ENCODE results near the gene PRTN3. TPM values are rescaled to one million over a fixed set of nuclear protein-coding genes. Genes with fewer than 3 reads are reported as not detected.

PRTN3 gene
- total RNA-seq, 1 donor = not detected

GRCh38 chr19:801861-802497 lies 38.8 kb upstream of the PRTN3 start:
- H4K20me1 ChIP-seq (ENCODE audit: insufficient read depth, low read length) = peaks cover 88% of the 10 kb centered on the region
- H3K27me3 ChIP-seq (ENCODE audit: insufficient read depth, low read length) = no peaks in the 10 kb centered on the region
- peak overlapping the region; percentile 53 for H3K27ac ChIP-seq (ENCODE audit: low read depth, low read length)
- peaks cover 36% of the 10 kb centered on the region for H3K4me1 ChIP-seq (ENCODE audit: insufficient read depth, low read length)
- no peaks in the 10 kb centered on the region for H3K9me3 ChIP-seq (ENCODE audit: low read depth, low read length)
- H3K4me3 ChIP-seq (ENCODE audit: insufficient read depth, low read length) = peak overlapping the region; percentile 85
- no peak for TF ChIP-seq CTCF (IDR thresholded peaks at IDR 0.05; ENCODE audit: extremely low read depth, low read depth, low read length)
- H3K4me2 ChIP-seq (ENCODE audit: insufficient read depth, low read length) = peak overlapping the region; percentile 88
- peak; percentile 99 for DNase-seq (ENCODE audit: insufficient read length, low spot score, missing footprints)
- H3K79me2 ChIP-seq (ENCODE audit: insufficient read depth, low read length) = peaks cover 92% of the 10 kb centered on the region
- peaks cover 70% of the 10 kb centered on the region for H3K36me3 ChIP-seq (ENCODE audit: insufficient read depth, low read length)
- H2AFZ ChIP-seq (ENCODE audit: low read length) = no peak overlapping the region

GRCh38 chr19:802498-803098 lies 38.2 kb upstream of the PRTN3 start:
- Histone ChIP-seq H3K79me2 (ENCODE audit: insufficient read depth, low read length) (peaks cover 98% of the 10 kb centered on the region), H3K27ac (ENCODE audit: low read depth, low read length) (peak overlapping the region; percentile 28), H3K4me1 (ENCODE audit: insufficient read depth, low read length) (peaks cover 36% of the 10 kb centered on the region), H3K4me2 (ENCODE audit: insufficient read depth, low read length) (peak overlapping the region; percentile 88), H3K4me3 (ENCODE audit: insufficient read depth, low read length) (peak overlapping the region; percentile 85), H3K27me3 (ENCODE audit: insufficient read depth, low read length) (no peaks in the 10 kb centered on the region), H4K20me1 (ENCODE audit: insufficient read depth, low read length) (peaks cover 94% of the 10 kb centered on the region), H2AFZ (ENCODE audit: low read length) (no peak overlapping the region), H3K9me3 (ENCODE audit: low read depth, low read length) (no peaks in the 10 kb centered on the region), H3K36me3 (ENCODE audit: insufficient read depth, low read length) (peaks cover 76% of the 10 kb centered on the region)
- peak; percentile 94 for DNase-seq (ENCODE audit: insufficient read length, low spot score, missing footprints)
- no peak for TF ChIP-seq CTCF (IDR thresholded peaks at IDR 0.05; ENCODE audit: extremely low read depth, low read depth, low read length)

GRCh38 chr19:803099-803561 lies 37.7 kb upstream of the PRTN3 start:
- Histone ChIP-seq H3K27me3 (ENCODE audit: insufficient read depth, low read length) (no peaks in the 10 kb centered on the region), H4K20me1 (ENCODE audit: insufficient read depth, low read length) (peaks cover 98% of the 10 kb centered on the region), H3K9me3 (ENCODE audit: low read depth, low read length) (no peaks in the 10 kb centered on the region), H3K36me3 (ENCODE audit: insufficient read depth, low read length) (peaks cover 81% of the 10 kb centered on the region), H2AFZ (ENCODE audit: low read length) (no peak overlapping the region), H3K4me3 (ENCODE audit: insufficient read depth, low read length) (no peak overlapping the region), H3K4me2 (ENCODE audit: insufficient read depth, low read length) (peak overlapping the region; percentile 88), H3K27ac (ENCODE audit: low read depth, low read length) (peak overlapping the region; percentile 28), H3K4me1 (ENCODE audit: insufficient read depth, low read length) (peaks cover 36% of the 10 kb centered on the region), H3K79me2 (ENCODE audit: insufficient read depth, low read length) (peaks cover 100% of the 10 kb centered on the region)
- DNase-seq (ENCODE audit: insufficient read length, low spot score, missing footprints) = peak; percentile 93
- TF ChIP-seq CTCF (IDR thresholded peaks at IDR 0.05; ENCODE audit: extremely low read depth, low read depth, low read length) = no peak

GRCh38 chr19:803686-804418 lies 36.9 kb upstream of the PRTN3 start:
- Histone ChIP-seq H3K4me1 (ENCODE audit: insufficient read depth, low read length) (peaks cover 36% of the 10 kb centered on the region), H3K4me3 (ENCODE audit: insufficient read depth, low read length) (no peak overlapping the region), H3K27me3 (ENCODE audit: insufficient read depth, low read length) (no peaks in the 10 kb centered on the region), H2AFZ (ENCODE audit: low read length) (no peak overlapping the region), H3K4me2 (ENCODE audit: insufficient read depth, low read length) (no peak overlapping the region), H3K27ac (ENCODE audit: low read depth, low read length) (no peak overlapping the region), H3K9me3 (ENCODE audit: low read depth, low read length) (no peaks in the 10 kb centered on the region), H4K20me1 (ENCODE audit: insufficient read depth, low read length) (peaks cover 95% of the 10 kb centered on the region), H3K36me3 (ENCODE audit: insufficient read depth, low read length) (peaks cover 86% of the 10 kb centered on the region), H3K79me2 (ENCODE audit: insufficient read depth, low read length) (peaks cover 100% of the 10 kb centered on the region)
- DNase-seq (ENCODE audit: insufficient read length, low spot score, missing footprints) = peak; percentile 89
- TF ChIP-seq CTCF (IDR thresholded peaks at IDR 0.05; ENCODE audit: extremely low read depth, low read depth, low read length) = no peak
